ENCODE results near the gene CACNA1I. TPM values are rescaled to one million over a fixed set of nuclear protein-coding genes. Genes with fewer than 3 reads are reported as not detected.

CACNA1I gene
- total and polyA plus RNA-seq, 2 experiments from 2014 or later: 0.04 to 0.24 TPM

DNA sequence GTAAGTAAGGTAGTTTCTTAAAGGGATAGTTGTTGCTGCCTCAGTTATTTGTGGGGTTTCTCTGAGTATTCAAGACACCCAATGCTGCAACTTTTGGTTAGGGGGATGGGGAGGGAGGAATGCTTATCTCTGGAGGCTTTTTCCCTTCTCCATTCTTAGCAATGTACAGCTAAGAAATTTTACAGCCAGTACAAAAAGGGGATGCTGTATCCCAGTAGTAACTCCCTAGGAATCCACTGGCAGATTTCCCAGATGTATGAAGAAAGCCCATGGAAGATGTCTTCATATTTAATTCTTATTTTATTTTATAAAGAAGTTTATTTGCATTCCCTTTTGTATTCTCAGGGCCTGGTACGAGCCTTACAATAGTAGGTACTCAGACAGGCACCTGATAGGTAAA is 168.2 kb downstream of the CACNA1I start:
- DNase-seq (ENCODE audit: low read depth in 1 of 2, low spot score in 1 of 2): peak in 1 of 2 donors; percentile 79
- H3K27ac ChIP-seq: no peak overlapping the region
- no peaks in the 10 kb centered on the region for H3K9me3 ChIP-seq (ENCODE audit: low read depth)
- TF ChIP-seq, protein P1, sequence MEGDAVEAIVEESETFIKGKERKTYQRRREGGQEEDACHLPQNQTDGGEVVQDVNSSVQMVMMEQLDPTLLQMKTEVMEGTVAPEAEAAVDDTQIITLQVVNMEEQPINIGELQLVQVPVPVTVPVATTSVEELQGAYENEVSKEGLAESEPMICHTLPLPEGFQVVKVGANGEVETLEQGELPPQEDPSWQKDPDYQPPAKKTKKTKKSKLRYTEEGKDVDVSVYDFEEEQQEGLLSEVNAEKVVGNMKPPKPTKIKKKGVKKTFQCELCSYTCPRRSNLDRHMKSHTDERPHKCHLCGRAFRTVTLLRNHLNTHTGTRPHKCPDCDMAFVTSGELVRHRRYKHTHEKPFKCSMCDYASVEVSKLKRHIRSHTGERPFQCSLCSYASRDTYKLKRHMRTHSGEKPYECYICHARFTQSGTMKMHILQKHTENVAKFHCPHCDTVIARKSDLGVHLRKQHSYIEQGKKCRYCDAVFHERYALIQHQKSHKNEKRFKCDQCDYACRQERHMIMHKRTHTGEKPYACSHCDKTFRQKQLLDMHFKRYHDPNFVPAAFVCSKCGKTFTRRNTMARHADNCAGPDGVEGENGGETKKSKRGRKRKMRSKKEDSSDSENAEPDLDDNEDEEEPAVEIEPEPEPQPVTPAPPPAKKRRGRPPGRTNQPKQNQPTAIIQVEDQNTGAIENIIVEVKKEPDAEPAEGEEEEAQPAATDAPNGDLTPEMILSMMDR (IDR thresholded peaks at IDR 0.05; ENCODE audit: low read depth, low read length): no peak
- H3K36me3 ChIP-seq: no peaks in the 10 kb centered on the region
- H3K4me1 ChIP-seq (ENCODE audit: low read depth): no peaks in the 10 kb centered on the region
- no peaks in the 10 kb centered on the region for H3K27me3 ChIP-seq
- no peak overlapping the region for H3K4me3 ChIP-seq

Other genes with a start within 250 kb of the CACNA1I start
- 40.7 and 61.8 TPM in 2 replicates for gene SYNGR1, start 220.8 kb upstream of the CACNA1I start, total RNA-seq
- gene SYNGR1, start 220.8 kb upstream of the CACNA1I start, polyA plus RNA-seq: 81.9 and 112 TPM in 2 replicates
- gene TAB1, start 171.0 kb upstream of the CACNA1I start, total RNA-seq: 41.2 and 52.1 TPM in 2 replicates
- 21.6 and 28.2 TPM in 2 replicates for gene TAB1, start 171.0 kb upstream of the CACNA1I start, polyA plus RNA-seq
- 31.4 and 38.0 TPM in 2 replicates for gene MGAT3, start 113.7 kb upstream of the CACNA1I start, total RNA-seq
- 9.9 and 12.3 TPM in 2 replicates for gene MGAT3, start 113.7 kb upstream of the CACNA1I start, polyA plus RNA-seq
- gene MIEF1, start 68.5 kb upstream of the CACNA1I start, total RNA-seq: 27.2 and 31.2 TPM in 2 replicates
- gene MIEF1, start 68.5 kb upstream of the CACNA1I start, polyA plus RNA-seq: 29.1 and 33.7 TPM in 2 replicates
- gene ATF4, start 50.2 kb upstream of the CACNA1I start, total RNA-seq: 283 and 375 TPM in 2 replicates
- gene ATF4, start 50.2 kb upstream of the CACNA1I start, polyA plus RNA-seq: 194 and 203 TPM in 2 replicates
- gene RPS19BP1, start 38.0 kb upstream of the CACNA1I start, total RNA-seq: 144 and 169 TPM in 2 replicates
- gene RPS19BP1, start 38.0 kb upstream of the CACNA1I start, polyA plus RNA-seq: 112 and 150 TPM in 2 replicates

Measured in cardiac muscle cell (in vitro differentiated cells and primary cell).